ENCODE results near the gene ARRDC4.

DNA sequence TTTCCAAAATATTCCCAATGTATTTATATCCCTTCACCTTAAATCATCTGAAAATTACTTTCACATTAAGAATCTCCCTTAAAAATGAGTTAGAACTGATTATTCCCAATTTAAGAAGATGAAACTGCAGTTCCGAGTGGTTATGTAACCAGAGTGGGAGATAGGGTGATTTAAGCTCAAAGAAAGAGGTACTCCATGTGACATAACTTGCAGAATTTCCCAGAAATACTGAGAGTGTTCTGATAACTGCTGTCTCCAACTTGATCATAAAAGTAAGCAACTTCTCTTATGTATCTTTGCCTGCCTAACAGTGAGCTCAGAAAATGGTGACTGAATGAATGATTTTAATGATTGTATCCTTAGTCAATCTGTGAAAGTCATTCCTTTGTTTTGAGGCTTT lies 32.3 kb downstream of the ARRDC4 start:
- TF ChIP-seq, protein P1, sequence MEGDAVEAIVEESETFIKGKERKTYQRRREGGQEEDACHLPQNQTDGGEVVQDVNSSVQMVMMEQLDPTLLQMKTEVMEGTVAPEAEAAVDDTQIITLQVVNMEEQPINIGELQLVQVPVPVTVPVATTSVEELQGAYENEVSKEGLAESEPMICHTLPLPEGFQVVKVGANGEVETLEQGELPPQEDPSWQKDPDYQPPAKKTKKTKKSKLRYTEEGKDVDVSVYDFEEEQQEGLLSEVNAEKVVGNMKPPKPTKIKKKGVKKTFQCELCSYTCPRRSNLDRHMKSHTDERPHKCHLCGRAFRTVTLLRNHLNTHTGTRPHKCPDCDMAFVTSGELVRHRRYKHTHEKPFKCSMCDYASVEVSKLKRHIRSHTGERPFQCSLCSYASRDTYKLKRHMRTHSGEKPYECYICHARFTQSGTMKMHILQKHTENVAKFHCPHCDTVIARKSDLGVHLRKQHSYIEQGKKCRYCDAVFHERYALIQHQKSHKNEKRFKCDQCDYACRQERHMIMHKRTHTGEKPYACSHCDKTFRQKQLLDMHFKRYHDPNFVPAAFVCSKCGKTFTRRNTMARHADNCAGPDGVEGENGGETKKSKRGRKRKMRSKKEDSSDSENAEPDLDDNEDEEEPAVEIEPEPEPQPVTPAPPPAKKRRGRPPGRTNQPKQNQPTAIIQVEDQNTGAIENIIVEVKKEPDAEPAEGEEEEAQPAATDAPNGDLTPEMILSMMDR (IDR thresholded peaks at IDR 0.05): no peak
- TF ChIP-seq POLR2A (IDR thresholded peaks at IDR 0.05): no peak
